ENCODE data around the gene NMNAT3. TPM values are rescaled to one million over a fixed set of nuclear protein-coding genes. Genes with fewer than 3 reads are reported as not detected.

NMNAT3 gene
- polyA plus RNA-seq (ENCODE audit: insufficient read depth in 1 of 5, insufficient read length in 5 of 5, low replicate concordance in 1 of 5): 1 to 10 TPM; 5.0 to 6.8 (median 6.3) TPM
- long read RNA-seq, donor 1: 0 reads
- long read RNA-seq, donor 2: 0 reads
- long read RNA-seq, donor 3: 0 reads
- long read RNA-seq, donor 4: 0 reads
- long read RNA-seq, donor 5, partial matches to known transcripts: 0 of 1 reads
- long read RNA-seq, donor 5, other reads (novel, unspliced or antisense): 0 of 1 reads
- long read RNA-seq, donor 6: 0 reads
- long read RNA-seq, donor 7, partial matches to known transcripts: 0 of 1 reads
- long read RNA-seq, donor 7, other reads (novel, unspliced or antisense): 0 of 1 reads
- long read RNA-seq, donor 8: 0 reads

- DNase-seq: peak; percentile 72 to 80
These were observed at the start of gene NMNAT3 for GRCh38 chr3:139677388-139678155. Gene NMNAT3, minus strand, starts transcription at chr3:139677972. Its CDS starts 50,248 bp downstream, at chr3:139627724.

- no peak for DNase-seq
These were observed 43.6 kb upstream of the NMNAT3 start for GRCh38 chr3:139721370-139721769.

GRCh38 chr3:139718415-139718814 is 40.6 kb upstream of the NMNAT3 start:
- DNase-seq: peak; percentile 3 to 26

GRCh38 chr3:139716908-139717485 is 39.2 kb upstream of the NMNAT3 start:
- DNase-seq: no peak

- no peak for DNase-seq
These were observed 38.1 kb upstream of the NMNAT3 start for GRCh38 chr3:139715743-139716360.

- no peak for DNase-seq
These were observed 37.4 kb upstream of the NMNAT3 start for GRCh38 chr3:139715166-139715565.

- DNase-seq: no peak
These were observed 32.4 kb upstream of the NMNAT3 start for GRCh38 chr3:139710212-139710611.

GRCh38 chr3:139705631-139706030 is 27.9 kb upstream of the NMNAT3 start:
- DNase-seq: no peak

- no peak for DNase-seq
These were observed 18.5 kb upstream of the NMNAT3 start for GRCh38 chr3:139696314-139696604.

- no peak for DNase-seq
These were observed 17.9 kb upstream of the NMNAT3 start for GRCh38 chr3:139695426-139696313.

GRCh38 chr3:139695007-139695406 is 17.2 kb upstream of the NMNAT3 start:
- DNase-seq: no peak

- DNase-seq: no peak
These were observed 16.8 kb upstream of the NMNAT3 start for GRCh38 chr3:139694542-139694941.

- DNase-seq: no peak
These were observed 13.8 kb upstream of the NMNAT3 start for GRCh38 chr3:139691619-139692018.

- DNase-seq: no peak
These were observed 12.0 kb upstream of the NMNAT3 start for GRCh38 chr3:139689708-139690228.

GRCh38 chr3:139689122-139689521 is 11.3 kb upstream of the NMNAT3 start:
- DNase-seq: no peak

GRCh38 chr3:139687431-139687830 is 9.7 kb upstream of the NMNAT3 start:
- DNase-seq: no peak

GRCh38 chr3:139686624-139687023 is 8.9 kb upstream of the NMNAT3 start:
- DNase-seq: no peak

- no peak for DNase-seq
These were observed 8.4 kb upstream of the NMNAT3 start for GRCh38 chr3:139686206-139686605.

- no peak for DNase-seq
These were observed 1.5 kb upstream of the NMNAT3 start for GRCh38 chr3:139679220-139679775.

GRCh38 chr3:139676632-139677387 is 962 bp downstream of the NMNAT3 start:
- DNase-seq: no peak
